Mesenchymal stem cell (in vitro differentiated cells and primary cell): ENCODE measurements around the gene PTPRN2.

ENCODE experiments used
- DNase-seq: peaks from one replicate; pipeline ENCODE4 v3.0.0-alpha.2; 2013
- H2AFZ ChIP-seq: one replicate; pipeline ENCODE4 v1.6.1; 2013; ENCODE audit warnings: low read depth, mild to moderate bottlenecking, control low read depth, inconsistent platforms, low read length, moderate library complexity
- H2AK5ac ChIP-seq: 2 replicates; pipeline ENCODE4 v1.6.1; 2013; ENCODE audit warnings: low read length, moderate library complexity, mild to moderate bottlenecking, inconsistent platforms; ENCODE audit not compliant: severe bottlenecking
- H2BK120ac ChIP-seq: one replicate; pipeline ENCODE4 v1.6.1; 2013; ENCODE audit warnings: low read depth, mild to moderate bottlenecking, inconsistent platforms, low read length, moderate library complexity
- H2BK12ac ChIP-seq, 2 experiments: one replicate each; pipeline ENCODE4 v1.6.1; 2013; ENCODE audit warnings: inconsistent platforms in 2 of 2, low read length in 2 of 2, mild to moderate bottlenecking in 2 of 2, moderate library complexity in 2 of 2, control low read depth in 1 of 2
- H2BK15ac ChIP-seq: one replicate; pipeline ENCODE4 v1.6.1; 2013; ENCODE audit warnings: mild to moderate bottlenecking, low read depth, inconsistent platforms; ENCODE audit not compliant: poor library complexity, severe bottlenecking
- H2BK5ac ChIP-seq: 2 replicates; pipeline ENCODE4 v1.6.1; 2013; ENCODE audit warnings: low read depth, mild to moderate bottlenecking, low read length, control low read depth, inconsistent platforms; ENCODE audit not compliant: poor library complexity, severe bottlenecking
- H3K14ac ChIP-seq, 2 experiments: one replicate each; pipeline ENCODE4 v1.6.1; 2013; ENCODE audit warnings: inconsistent platforms in 2 of 2, low read length in 2 of 2, control low read depth in 1 of 2, mild to moderate bottlenecking in 1 of 2, moderate library complexity in 1 of 2
- H3K18ac ChIP-seq, 2 experiments: one replicate each; pipeline ENCODE4 v1.6.1; 2013; ENCODE audit warnings: inconsistent platforms in 2 of 2, low read length in 2 of 2, control low read depth in 1 of 2, low read depth in 1 of 2, mild to moderate bottlenecking in 1 of 2
- H3K23ac ChIP-seq, 2 experiments: one replicate each; pipeline ENCODE4 v1.6.1; 2013; ENCODE audit warnings: inconsistent platforms in 2 of 2, low read length in 2 of 2, mild to moderate bottlenecking in 2 of 2, moderate library complexity in 2 of 2, control low read depth in 1 of 2
- H3K27ac ChIP-seq: 2 replicates; pipeline ENCODE4 v1.5.1; 2013; ENCODE audit warnings: mild to moderate bottlenecking, moderate library complexity, low read length, control low read depth, inconsistent platforms; ENCODE audit not compliant: poor library complexity, severe bottlenecking
- H3K27me3 ChIP-seq, 2 experiments: 2 replicates each; pipeline versions ENCODE4 v1.6.1 to v1.7.0; 2013; ENCODE audit warnings: low read length in 2 of 2, mild to moderate bottlenecking in 2 of 2, moderate library complexity in 2 of 2, control low read depth in 1 of 2, inconsistent platforms in 1 of 2; ENCODE audit not compliant: control insufficient read depth in 1 of 2, insufficient read depth in 1 of 2
- H3K36me3 ChIP-seq, 2 experiments: 2 replicates each; pipeline versions ENCODE4 v1.6.1 to v1.7.0; 2013; ENCODE audit warnings: low read length in 2 of 2, control low read depth in 1 of 2, inconsistent platforms in 1 of 2, low read depth in 1 of 2, mild to moderate bottlenecking in 1 of 2; ENCODE audit not compliant: insufficient read depth in 2 of 2, control insufficient read depth in 1 of 2
- H3K4ac ChIP-seq, 2 experiments: one replicate each; pipeline ENCODE4 v1.6.1; 2013; ENCODE audit warnings: inconsistent platforms in 2 of 2, low read length in 2 of 2, mild to moderate bottlenecking in 2 of 2, moderate library complexity in 2 of 2, control low read depth in 1 of 2, low read depth in 1 of 2
- H3K4me1 ChIP-seq: 2 replicates; pipeline ENCODE4 v1.6.1; 2013; ENCODE audit warnings: low read depth, low read length, control low read depth; ENCODE audit not compliant: control insufficient read depth, insufficient read depth
- H3K4me2 ChIP-seq: 2 replicates; pipeline ENCODE4 v1.6.1; 2013; ENCODE audit warnings: low read length, mild to moderate bottlenecking, inconsistent platforms; ENCODE audit not compliant: poor library complexity, severe bottlenecking
- H3K4me3 ChIP-seq, 2 experiments: 2 replicates each; pipeline versions ENCODE4 v1.5.1 to v1.7.0; 2013; ENCODE audit warnings: low read length in 2 of 2, mild to moderate bottlenecking in 2 of 2, control low read depth in 1 of 2, low read depth in 1 of 2; ENCODE audit not compliant: insufficient read depth in 1 of 2
- H3K79me1 ChIP-seq: replicated peaks from 2 replicates; pipeline ENCODE4 v1.6.1; 2013; ENCODE audit warnings: mild to moderate bottlenecking, control low read depth, low read length, inconsistent platforms; ENCODE audit not compliant: poor library complexity, severe bottlenecking
- H3K9ac ChIP-seq: 2 replicates; pipeline ENCODE4 v1.7.0; 2013; ENCODE audit warnings: mild to moderate bottlenecking, low read length, moderate library complexity
- H3K9me3 ChIP-seq: 2 replicates; pipeline ENCODE4 v1.7.0; 2013; ENCODE audit warnings: mild to moderate bottlenecking, low read length; ENCODE audit not compliant: control insufficient read depth
- H4K8ac ChIP-seq: one replicate; pipeline ENCODE4 v1.6.1; 2013; ENCODE audit warnings: inconsistent platforms, mild to moderate bottlenecking, low read length, moderate library complexity
- H4K91ac ChIP-seq: one replicate; pipeline ENCODE4 v1.6.1; 2013; ENCODE audit warnings: mild to moderate bottlenecking, low read length, inconsistent platforms
- WGBS: methylation state at CpG from one replicate; pipeline ENCODE4 v1.1.7; 2013; ENCODE audit warnings: mixed read lengths; 5-methylcytosine and 5-hydroxymethylcytosine counted together

The PTPRN2 gene

DNA sequence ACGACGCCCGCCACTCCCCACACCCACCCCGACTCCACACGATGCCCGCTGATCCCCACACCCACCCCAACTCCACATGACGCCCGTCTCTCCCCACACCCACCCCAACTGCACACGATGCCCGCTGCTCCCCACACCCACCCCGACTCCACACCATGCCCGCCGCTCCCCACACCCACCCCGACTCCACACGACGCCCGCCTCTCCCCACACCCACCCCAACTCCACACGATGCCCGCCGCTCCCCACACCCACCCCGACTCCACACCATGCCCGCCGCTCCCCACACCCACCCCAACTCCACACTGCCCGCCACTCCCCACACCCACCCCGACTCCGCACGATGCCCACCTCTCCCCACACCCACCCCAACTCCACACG is 933.8 kb downstream of the PTPRN2 start:
- H3K4me1 ChIP-seq: no peaks in the 10 kb centered on the region
- no peak overlapping the region for H3K18ac ChIP-seq
- no peak overlapping the region for H3K9ac ChIP-seq
- no peak overlapping the region for H2BK5ac ChIP-seq
- no peak overlapping the region for H3K14ac ChIP-seq
- H2BK12ac ChIP-seq: no peak overlapping the region
- H3K23ac ChIP-seq: no peak overlapping the region
- H2AK5ac ChIP-seq: no peak overlapping the region
- H3K4ac ChIP-seq: no peak overlapping the region
- no peak overlapping the region for H2AFZ ChIP-seq
- no peak overlapping the region for H3K4me3 ChIP-seq
- H3K27me3 ChIP-seq: no peaks in the 10 kb centered on the region
- H3K9me3 ChIP-seq: no peaks in the 10 kb centered on the region
- no peak overlapping the region for H3K27ac ChIP-seq
- no peak overlapping the region for H2BK120ac ChIP-seq
- no peak overlapping the region for H4K8ac ChIP-seq
- H3K4me2 ChIP-seq: no peak overlapping the region
- no peak overlapping the region for H2BK15ac ChIP-seq
- 89% methylated on average over 27 of the region's 28 CpGs for WGBS
- H4K91ac ChIP-seq: no peak overlapping the region
- no peaks in the 10 kb centered on the region for H3K79me1 ChIP-seq
- DNase-seq: no peak
- no peaks in the 10 kb centered on the region for H3K36me3 ChIP-seq

DNA sequence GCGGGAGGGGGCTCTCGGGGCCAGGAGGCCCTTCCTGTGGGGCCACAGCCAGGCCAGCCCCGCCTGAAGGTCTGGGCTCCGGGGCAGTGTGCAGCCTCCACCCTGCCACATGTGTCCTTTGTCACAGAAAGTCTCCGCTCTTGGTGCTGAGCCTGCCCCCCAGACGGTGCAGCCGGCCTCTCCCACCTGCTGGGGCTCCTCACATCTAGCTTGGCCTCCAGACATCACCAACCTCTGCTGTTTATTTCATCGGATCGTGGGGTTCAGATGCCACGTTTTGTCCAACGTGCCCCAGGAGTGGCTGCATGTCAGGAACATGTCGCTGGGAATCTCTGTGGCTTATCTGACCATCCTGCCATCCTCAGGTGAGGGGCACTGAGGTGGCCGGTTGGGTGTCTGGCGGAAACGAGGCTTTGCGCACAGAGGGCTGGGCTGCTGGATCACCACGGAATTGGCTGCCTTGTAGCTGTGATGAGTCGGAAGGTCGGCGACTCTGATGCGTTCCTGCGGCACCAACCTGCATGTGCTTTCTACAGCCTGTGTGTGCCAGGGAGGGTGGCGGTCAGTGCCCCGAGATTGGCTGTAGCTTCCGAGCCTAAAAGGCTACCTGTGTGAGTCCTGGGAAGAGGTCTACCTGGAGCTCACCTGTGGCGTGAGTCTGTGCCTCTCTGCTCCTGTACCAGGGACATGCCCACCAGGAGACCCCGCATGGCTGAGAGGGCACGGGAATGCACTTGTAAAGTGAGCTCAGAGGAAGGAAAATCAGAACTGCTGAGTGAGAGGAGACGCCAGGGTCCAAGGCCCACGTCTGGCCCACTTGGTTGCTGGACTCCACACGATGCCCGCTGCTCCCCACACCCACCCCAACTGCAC is 934.4 kb downstream of the PTPRN2 start:
- no peak overlapping the region for H3K4me3 ChIP-seq
- no peak overlapping the region for H3K9ac ChIP-seq
- no peak overlapping the region for H3K4me2 ChIP-seq
- no peak overlapping the region for H2BK15ac ChIP-seq
- H4K8ac ChIP-seq: no peak overlapping the region
- no peaks in the 10 kb centered on the region for H3K27me3 ChIP-seq
- no peak overlapping the region for H3K18ac ChIP-seq
- no peaks in the 10 kb centered on the region for H3K79me1 ChIP-seq
- no peak overlapping the region for H2BK5ac ChIP-seq
- no peak overlapping the region for H3K27ac ChIP-seq
- H3K14ac ChIP-seq: no peak overlapping the region
- no peak overlapping the region for H2AFZ ChIP-seq
- H2BK120ac ChIP-seq: no peak overlapping the region
- H3K4me1 ChIP-seq: no peaks in the 10 kb centered on the region
- DNase-seq: no peak
- H3K9me3 ChIP-seq: no peaks in the 10 kb centered on the region
- no peak overlapping the region for H2BK12ac ChIP-seq
- no peak overlapping the region for H4K91ac ChIP-seq
- WGBS: 87% methylated on average over 28 of the region's 32 CpGs
- no peaks in the 10 kb centered on the region for H3K36me3 ChIP-seq
- H3K4ac ChIP-seq: no peak overlapping the region
- no peak overlapping the region for H2AK5ac ChIP-seq
- H3K23ac ChIP-seq: no peak overlapping the region

DNA sequence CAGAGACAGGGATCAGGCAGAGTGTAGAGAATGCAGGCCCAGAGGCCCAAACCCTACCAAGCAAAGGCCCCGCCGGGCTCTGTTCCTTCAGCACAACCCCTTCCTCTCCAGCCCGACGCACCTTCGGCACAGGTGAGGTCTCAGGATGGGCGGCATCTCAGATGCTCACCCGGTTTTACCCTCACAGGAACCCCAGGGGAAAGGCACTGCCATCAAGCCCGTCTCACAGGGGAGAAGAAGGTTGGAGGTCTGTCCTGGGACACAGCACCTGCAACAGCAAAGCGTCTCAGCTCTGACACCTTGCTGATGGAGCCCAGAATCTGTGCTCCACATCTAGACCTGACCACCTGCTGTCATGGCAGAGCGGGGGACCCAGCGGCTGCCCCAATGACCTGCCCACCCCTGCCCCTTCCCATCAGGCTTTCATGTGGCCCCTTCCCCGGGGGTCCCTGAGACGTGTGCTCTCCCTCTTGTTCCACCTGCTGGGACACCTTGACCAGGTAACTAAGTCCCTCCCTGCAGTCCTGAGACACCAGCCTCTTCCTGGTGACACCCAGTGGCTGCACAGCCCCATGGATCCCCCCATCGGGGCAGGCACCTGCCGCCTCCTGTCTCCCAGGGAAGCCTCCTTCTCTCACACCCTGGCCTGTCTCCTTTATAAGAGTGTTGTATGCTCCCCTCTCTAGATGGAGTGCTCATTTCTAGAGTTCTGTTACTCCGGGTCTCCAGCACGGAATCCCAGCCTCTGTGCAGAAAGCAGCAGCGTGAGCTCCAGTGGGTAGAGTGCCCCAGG is 935.3 kb downstream of the PTPRN2 start:
- Histone ChIP-seq H3K4me1 (no peaks in the 10 kb centered on the region), H2BK120ac (no peak overlapping the region), H3K9me3 (no peaks in the 10 kb centered on the region), H4K8ac (no peak overlapping the region), H2AFZ (no peak overlapping the region), H3K23ac (no peak overlapping the region), H2AK5ac (no peak overlapping the region), H3K27me3 (no peaks in the 10 kb centered on the region), H2BK12ac (no peak overlapping the region), H3K36me3 (no peaks in the 10 kb centered on the region), H3K4me3 (no peak overlapping the region), H3K27ac (no peak overlapping the region), H3K9ac (no peak overlapping the region), H4K91ac (no peak overlapping the region), H2BK15ac (no peak overlapping the region), H3K4me2 (no peak overlapping the region), H3K14ac (no peak overlapping the region), H3K4ac (no peak overlapping the region), H2BK5ac (no peak overlapping the region), H3K18ac (no peak overlapping the region), H3K79me1 (no peaks in the 10 kb centered on the region)
- no peak for DNase-seq
- WGBS: 81% methylated on average over 17 of the region's 18 CpGs

- no peak overlapping the region for H2BK5ac ChIP-seq
- no peak overlapping the region for H3K4me3 ChIP-seq
- H3K18ac ChIP-seq: no peak overlapping the region
- no peak overlapping the region for H2AFZ ChIP-seq
- no peak overlapping the region for H3K4me2 ChIP-seq
- no peak overlapping the region for H2BK15ac ChIP-seq
- no peak for DNase-seq
- H3K36me3 ChIP-seq: no peaks in the 10 kb centered on the region
- no peak overlapping the region for H3K23ac ChIP-seq
- H3K27me3 ChIP-seq: no peaks in the 10 kb centered on the region
- H2BK120ac ChIP-seq: no peak overlapping the region
- H3K4me1 ChIP-seq: no peaks in the 10 kb centered on the region
- no peak overlapping the region for H3K27ac ChIP-seq
- H2BK12ac ChIP-seq: no peak overlapping the region
- H4K8ac ChIP-seq: no peak overlapping the region
- H4K91ac ChIP-seq: no peak overlapping the region
- no peak overlapping the region for H3K9ac ChIP-seq
- H2AK5ac ChIP-seq: no peak overlapping the region
- H3K9me3 ChIP-seq: no peaks in the 10 kb centered on the region
- no peaks in the 10 kb centered on the region for H3K79me1 ChIP-seq
- H3K14ac ChIP-seq: no peak overlapping the region
- 84% methylated on average over 28 of the region's 28 CpGs for WGBS
- H3K4ac ChIP-seq: no peak overlapping the region
Measured at GRCh38 chr7:157651366-157652160, 936.1 kb downstream of the PTPRN2 start.
